CD14-positive monocyte (primary cell): ENCODE data around the gene ZNF579. TPM values are rescaled to one million over a fixed set of nuclear protein-coding genes. Genes with fewer than 3 reads are reported as not detected.

Source experiments
- DNase-seq, 3 donors: peaks; one replicate each; pipeline ENCODE4 v3.0.0-alpha.2; 2011 to 2022
- H2AFZ ChIP-seq: 2 replicates; pipeline ENCODE4 v1.6.0; 2012; ENCODE audit warnings: mild to moderate bottlenecking, low read depth, low read length, inconsistent platforms; ENCODE audit not compliant: insufficient read depth, poor library complexity, severe bottlenecking
- H3K27ac ChIP-seq, 2 donors: 1 replicate in 1 of 2; 2 replicates in 1 of 2; pipeline ENCODE4 v1.5.1; 2012 to 2013; ENCODE audit warnings: low read length in 2 of 2, control low read depth in 1 of 2, inconsistent platforms in 1 of 2, low read depth in 1 of 2, mild to moderate bottlenecking in 1 of 2
- H3K27me3 ChIP-seq, 2 donors: one replicate each; pipeline versions ENCODE4 v1.6.0 to v1.6.1; 2011 to 2013; ENCODE audit warnings: low read length in 2 of 2; ENCODE audit not compliant: control insufficient read depth in 2 of 2, insufficient read depth in 2 of 2
- H3K36me3 ChIP-seq, 2 donors: replicated peaks in 1 of 2; 1 replicate in 1 of 2; 2 replicates in 1 of 2; pipeline versions ENCODE4 v1.5.1 to v1.6.1; 2012 to 2013; ENCODE audit warnings: low read length in 2 of 2, control low read depth in 1 of 2, inconsistent platforms in 1 of 2, mild to moderate bottlenecking in 1 of 2; ENCODE audit not compliant: insufficient read depth in 2 of 2, control insufficient read depth in 1 of 2
- H3K4me1 ChIP-seq, 2 donors: 1 replicate in 1 of 2; 2 replicates in 1 of 2; pipeline versions ENCODE4 v1.5.1 to v1.6.1; 2012 to 2013; ENCODE audit warnings: low read length in 2 of 2, control low read depth in 1 of 2, inconsistent platforms in 1 of 2, mild to moderate bottlenecking in 1 of 2, moderate library complexity in 1 of 2; ENCODE audit not compliant: insufficient read depth in 2 of 2, control insufficient read depth in 1 of 2
- H3K4me2 ChIP-seq: replicated peaks from 2 replicates; pipeline ENCODE3; 2012; ENCODE audit warnings: low read length, moderate library complexity, mild to moderate bottlenecking; ENCODE audit not compliant: poor library complexity, severe bottlenecking; ENCODE audit errors: extremely low read depth
- H3K4me3 ChIP-seq, 3 experiments: fragments of 200-600 bp in 1 of 3; sonication (generic) in 1 of 3; replicated peaks in 1 of 3; 1 replicate in 2 of 3; 2 replicates in 1 of 3; pipeline ENCODE4 v1.5.1; 2011 to 2013; ENCODE audit warnings: low read length in 3 of 3, mild to moderate bottlenecking in 3 of 3, control low read depth in 2 of 3, low read depth in 2 of 3, inconsistent platforms in 1 of 3, moderate library complexity in 1 of 3
- H3K79me2 ChIP-seq: 2 replicates; pipeline ENCODE4 v1.6.0; 2012; ENCODE audit warnings: mild to moderate bottlenecking, control low read depth, inconsistent platforms, low read length, moderate library complexity; ENCODE audit not compliant: insufficient read depth
- H3K9ac ChIP-seq: 2 replicates; pipeline ENCODE4 v1.6.0; 2017; ENCODE audit warnings: low read length, mild to moderate bottlenecking; ENCODE audit not compliant: insufficient read depth, poor library complexity, severe bottlenecking
- H3K9me3 ChIP-seq, 2 donors: replicated peaks in 1 of 2; 1 replicate in 1 of 2; 2 replicates in 1 of 2; pipeline versions ENCODE4 v1.5.1 to v1.6.1; 2012 to 2013; ENCODE audit warnings: low read length in 2 of 2, control low read depth in 1 of 2; ENCODE audit not compliant: control insufficient read depth in 1 of 2, insufficient read depth in 1 of 2
- H4K20me1 ChIP-seq: 2 replicates; pipeline ENCODE4 v1.6.0; 2012; ENCODE audit warnings: mild to moderate bottlenecking, low read length, control low read depth, moderate library complexity; ENCODE audit not compliant: insufficient read depth
- H3K27ac Mint-ChIP-seq, 7 donors: one replicate each; pipeline ENCODE4 v1.8.0; 2020; ENCODE audit warnings: mild to moderate bottlenecking in 7 of 7, mixed read lengths in 7 of 7, moderate library complexity in 6 of 7, inconsistent platforms in 2 of 7
- H3K27me3 Mint-ChIP-seq, 3 donors: one replicate each; pipeline ENCODE4 v1.8.0; 2021 to 2022; ENCODE audit warnings: low read depth in 3 of 3, mild to moderate bottlenecking in 3 of 3, mixed read lengths in 3 of 3, moderate library complexity in 3 of 3, inconsistent platforms in 1 of 3
- H3K36me3 Mint-ChIP-seq, 2 donors: one replicate each; pipeline ENCODE4 v1.8.0; 2020; ENCODE audit warnings: mixed read lengths in 2 of 2, inconsistent platforms in 1 of 2, mild to moderate bottlenecking in 1 of 2
- H3K4me1 Mint-ChIP-seq: one replicate; pipeline ENCODE4 v1.8.0; 2020; ENCODE audit warnings: mild to moderate bottlenecking, mixed read lengths
- H3K4me3 Mint-ChIP-seq, 2 donors: one replicate each; pipeline ENCODE4 v1.8.0; 2020; ENCODE audit warnings: mild to moderate bottlenecking in 2 of 2, mixed read lengths in 2 of 2, moderate library complexity in 1 of 2
- H3K9me3 Mint-ChIP-seq, 7 donors: one replicate each; pipeline ENCODE4 v1.8.0; 2020 to 2022; ENCODE audit warnings: mixed read lengths in 7 of 7, mild to moderate bottlenecking in 6 of 7, moderate library complexity in 6 of 7, inconsistent platforms in 2 of 7
- WGBS: methylation state at CpG from one replicate; pipeline ENCODE4 v1.1.5; 2013; ENCODE audit warnings: missing lambda C conversion rate; ENCODE audit not compliant: insufficient coverage; 5-methylcytosine and 5-hydroxymethylcytosine counted together
- intact Hi-C, 2 donors: fragments of 100-400 bp; cut with micrococcal nuclease; formaldehyde crosslinking; loops; one replicate each; pipeline versions ENCODE4 v1.15.0 to v1.15.1; 2023
- polyA plus RNA-seq, 3 donors: library from polyadenylated mRNA; depleted of rRNA in 1 of 3; unstranded in 2 of 3; stranded (reverse) in 1 of 3; fragments of 300-500 nt in 2 of 3; fragments of >200 nt in 1 of 3; fragmentation: Illumina TruSeq in 2 of 3; gene quantifications; 1 replicate in 2 of 3; 2 replicates in 1 of 3; pipeline ENCODE4 v1.2.3, GENCODE V29; 2012 to 2021
- TF ChIP-seq, protein P1 (sequence below): fragments of 200-600 bp; IDR thresholded peaks from one replicate; pipeline ENCODE4 v1.8.0; 2022; ENCODE audit warnings: antibody characterized with exemption, mild to moderate bottlenecking

Gene ZNF579
- polyA plus RNA-seq, 3 donors, result 0.05 to 1.8 TPM; not detected in 1

DNA sequence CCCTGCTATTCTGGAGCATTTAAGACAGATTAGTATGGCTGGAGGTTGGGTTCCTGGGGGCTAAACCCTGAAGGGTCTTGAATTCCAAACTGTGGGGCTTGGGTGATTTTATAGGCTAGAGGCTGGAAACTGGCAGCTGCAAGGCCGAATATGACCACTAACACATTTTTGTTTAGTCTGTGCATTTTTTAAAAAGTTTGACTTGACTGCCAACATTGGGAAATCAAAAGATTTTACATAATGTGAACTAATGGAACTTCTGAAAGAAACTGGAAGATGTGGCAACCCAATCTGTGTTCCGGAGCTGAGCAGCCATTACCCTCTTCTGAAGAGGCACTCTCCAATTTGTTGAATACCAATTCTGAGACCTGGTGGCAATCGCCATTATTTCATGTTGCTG lies 38.6 kb upstream of the ZNF579 start:
- Histone ChIP-seq H4K20me1 (no peaks in the 10 kb centered on the region), H3K4me3 (peak overlapping the region in 1 of 3 experiments; percentile 58), H2AFZ (no peak overlapping the region), H3K79me2 (peaks cover 34% of the 10 kb centered on the region), H3K27me3 (no peaks in the 10 kb centered on the region), H3K4me2 (peak overlapping the region; percentile 71), H3K9ac (no peak overlapping the region), H3K36me3 (peaks cover 14 to 25% of the 10 kb centered on the region in 2 donors), H3K9me3 (no peaks in the 10 kb centered on the region), H3K27ac (peak overlapping the region; percentile 53 to 83), H3K4me1 (peaks cover 58 to 68% of the 10 kb centered on the region in 2 donors)
- TF ChIP-seq, protein P1, sequence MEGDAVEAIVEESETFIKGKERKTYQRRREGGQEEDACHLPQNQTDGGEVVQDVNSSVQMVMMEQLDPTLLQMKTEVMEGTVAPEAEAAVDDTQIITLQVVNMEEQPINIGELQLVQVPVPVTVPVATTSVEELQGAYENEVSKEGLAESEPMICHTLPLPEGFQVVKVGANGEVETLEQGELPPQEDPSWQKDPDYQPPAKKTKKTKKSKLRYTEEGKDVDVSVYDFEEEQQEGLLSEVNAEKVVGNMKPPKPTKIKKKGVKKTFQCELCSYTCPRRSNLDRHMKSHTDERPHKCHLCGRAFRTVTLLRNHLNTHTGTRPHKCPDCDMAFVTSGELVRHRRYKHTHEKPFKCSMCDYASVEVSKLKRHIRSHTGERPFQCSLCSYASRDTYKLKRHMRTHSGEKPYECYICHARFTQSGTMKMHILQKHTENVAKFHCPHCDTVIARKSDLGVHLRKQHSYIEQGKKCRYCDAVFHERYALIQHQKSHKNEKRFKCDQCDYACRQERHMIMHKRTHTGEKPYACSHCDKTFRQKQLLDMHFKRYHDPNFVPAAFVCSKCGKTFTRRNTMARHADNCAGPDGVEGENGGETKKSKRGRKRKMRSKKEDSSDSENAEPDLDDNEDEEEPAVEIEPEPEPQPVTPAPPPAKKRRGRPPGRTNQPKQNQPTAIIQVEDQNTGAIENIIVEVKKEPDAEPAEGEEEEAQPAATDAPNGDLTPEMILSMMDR, result peak; percentile 10
- intact Hi-C loops, result no loop called here
- DNase-seq, result peak; percentile 43 to 59 (median 52)
- H3K27ac Mint-ChIP-seq, result peak overlapping the region; percentile 89 to 97 (median 93)
- WGBS, result 55% methylated on average over 2 of the region's 3 CpGs
- H3K36me3 Mint-ChIP-seq, result peaks cover 21 to 42% of the 10 kb centered on the region in 2 donors
- peaks cover 0 to 4% (median 1%) of the 10 kb centered on the region in 3 donors for H3K27me3 Mint-ChIP-seq
- peaks cover 55% of the 10 kb centered on the region for H3K4me1 Mint-ChIP-seq
- peak overlapping the region; percentile 27 to 76 for H3K4me3 Mint-ChIP-seq
- H3K9me3 Mint-ChIP-seq, result peaks cover 0 to 4% (median 0%) of the 10 kb centered on the region in 7 donors

DNA sequence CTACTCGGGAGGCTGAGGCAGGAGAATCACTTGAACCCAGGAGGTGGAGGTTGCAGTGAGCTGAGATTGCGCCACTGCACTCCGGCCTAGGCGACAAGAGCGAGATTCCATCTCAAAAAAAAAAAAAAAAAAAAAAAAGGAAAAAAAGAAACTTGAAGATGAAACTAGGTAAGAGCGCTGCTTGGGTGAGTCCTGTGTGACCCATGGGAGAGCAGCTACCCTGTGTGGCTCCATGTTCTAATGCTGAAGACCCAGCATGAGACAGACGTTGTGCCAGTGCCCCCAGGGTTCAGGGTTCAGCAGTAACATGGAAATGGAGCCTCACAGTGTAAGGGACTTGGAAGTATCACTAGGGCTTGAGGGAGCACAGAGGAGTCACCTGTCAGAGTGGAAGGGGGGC lies 37.8 kb upstream of the ZNF579 start:
- DNase-seq, result no peak

More for the DNA sequence above, 37.8 kb upstream of the ZNF579 start:
- H3K27ac ChIP-seq, result peak overlapping the region; percentile 52 to 53
- peaks cover 0 to 2% (median 2%) of the 10 kb centered on the region in 7 donors for H3K9me3 Mint-ChIP-seq
- H3K79me2 ChIP-seq, result peaks cover 30% of the 10 kb centered on the region
- H4K20me1 ChIP-seq, result peaks cover under 1% of the 10 kb centered on the region
- intact Hi-C loops, result no loop called here
- no peaks in the 10 kb centered on the region for H3K27me3 ChIP-seq
- H3K36me3 ChIP-seq, result peaks cover 16 to 25% of the 10 kb centered on the region in 2 donors
- peak overlapping the region in 1 of 2 donors; percentile 53 for H3K4me3 Mint-ChIP-seq
- H3K36me3 Mint-ChIP-seq, result peaks cover 22 to 45% of the 10 kb centered on the region in 2 donors
- TF ChIP-seq, protein P1, result no peak
- H3K27me3 Mint-ChIP-seq, result peaks cover 0 to 4% (median 1%) of the 10 kb centered on the region in 3 donors
- no peak overlapping the region for H3K9ac ChIP-seq
- peak overlapping the region; percentile 86 to 97 (median 92) for H3K27ac Mint-ChIP-seq
- H3K4me1 ChIP-seq, result peaks cover 52 to 62% of the 10 kb centered on the region in 2 donors
- 90% methylated on average over 2 of the region's 7 CpGs for WGBS
- H2AFZ ChIP-seq, result no peak overlapping the region
- no peak overlapping the region for H3K4me2 ChIP-seq
- no peak overlapping the region for H3K4me3 ChIP-seq
- no peaks in the 10 kb centered on the region for H3K9me3 ChIP-seq
- H3K4me1 Mint-ChIP-seq, result peaks cover 49% of the 10 kb centered on the region
